K562 (cell line): ENCODE measurements around the gene STARD8. TPM values are rescaled to one million over a fixed set of nuclear protein-coding genes. Genes with fewer than 3 reads are reported as not detected.

ENCODE experiments used
- ATAC-seq: fragments of 200-7000 bp; cut with Tn5 transposase; 3 replicates; pipeline ENCODE4 v1.9.1; 2020; ENCODE audit warnings: moderate library complexity
- BruUV-seq: library from RNA; stranded (reverse); fragments of 400-500 nt; replicated peaks from 2 replicates; lab custom pipeline; 2021; lab: Mats Ljungman, UMichigan
- CTCF ChIA-PET: fragments of 300-600 bp; formaldehyde crosslinking; extraction: SDS; loops from one replicate; lab custom pipeline; 2021; ENCODE audit warnings: low intra/inter-chr PET ratio; lab: Yijun Ruan, JAX
- POLR2A ChIA-PET: fragments of 300-600, 350-650 bp; sonication (Branson Sonifier 250); formaldehyde crosslinking; extraction: SDS; loops from one replicate; lab custom pipeline; 2021; ENCODE audit warnings: antibody characterized with exemption, inconsistent platforms; lab: Yijun Ruan, JAX
- DNase-seq, 4 experiments: peaks; one replicate each; pipeline versions ENCODE4 v3.0.0 to v3.0.0-alpha.2; 2011 to 2018; ENCODE audit warnings: low spot score in 3 of 4, mixed read lengths in 3 of 4; ENCODE audit errors: extremely low read depth in 1 of 4
- FAIRE-seq: peaks from 2 replicates; lab custom pipeline; 2011; peaks lifted over from hg19 to GRCh38; lab: Jason Lieb, UNC
- H2AFZ ChIP-seq: 2 replicates; pipeline ENCODE4 v1.6.0; 2011; ENCODE audit warnings: low read depth, low read length, control low read depth, inconsistent platforms
- H3K27ac ChIP-seq: fragments of 200-600 bp; 3 replicates; pipeline ENCODE4 v1.8.0; 2011; ENCODE audit warnings: low read depth, mild to moderate bottlenecking, control low read depth, inconsistent platforms, low read length, moderate library complexity, mixed read lengths; ENCODE audit errors: extremely low read depth
- H3K27me3 ChIP-seq, 2 experiments: fragments of 300-600 bp in 1 of 2; 2 replicates in 1 of 2; 3 replicates in 1 of 2; pipeline versions ENCODE4 v1.6.0 to v1.8.0; 2011; ENCODE audit warnings: inconsistent platforms in 2 of 2, low read length in 2 of 2, mild to moderate bottlenecking in 1 of 2, mixed read lengths in 1 of 2, moderate library complexity in 1 of 2; ENCODE audit not compliant: control insufficient read depth in 2 of 2, insufficient read depth in 2 of 2
- H3K36me3 ChIP-seq: fragments of 300-600 bp; 3 replicates; pipeline ENCODE4 v1.8.0; 2011; ENCODE audit warnings: mild to moderate bottlenecking, low read length, inconsistent platforms; ENCODE audit not compliant: control insufficient read depth, insufficient read depth
- H3K4me1 ChIP-seq, 2 experiments: fragments of 200-600 bp in 1 of 2; replicated peaks in 1 of 2; 2 replicates in 1 of 2; 3 replicates in 1 of 2; pipeline versions ENCODE4 v1.5.1 to v1.8.0; 2011; ENCODE audit warnings: inconsistent platforms in 2 of 2, low read length in 2 of 2, mild to moderate bottlenecking in 1 of 2, mixed read lengths in 1 of 2, moderate library complexity in 1 of 2; ENCODE audit not compliant: control insufficient read depth in 2 of 2, insufficient read depth in 2 of 2
- H3K4me2 ChIP-seq: 2 replicates; pipeline ENCODE4 v1.6.1; 2011; ENCODE audit warnings: low read length, control low read depth, inconsistent platforms, mixed read lengths; ENCODE audit not compliant: insufficient read depth
- H3K4me3 ChIP-seq: fragments of 200-600 bp; sonication (generic), shearing (Covaris generic); 2 replicates; pipeline ENCODE4 v1.5.1; 2016; ENCODE audit warnings: control low read depth, inconsistent platforms
- H3K79me2 ChIP-seq: fragments of 200-600 bp; 3 replicates; pipeline ENCODE4 v1.8.0; 2011; ENCODE audit warnings: low read length, inconsistent platforms; ENCODE audit not compliant: control insufficient read depth, insufficient read depth
- H3K9ac ChIP-seq, 2 experiments: 2 replicates each; pipeline versions ENCODE4 v1.6.0 to v1.6.1; 2011; ENCODE audit warnings: low read depth in 2 of 2, low read length in 2 of 2, control low read depth in 1 of 2, inconsistent platforms in 1 of 2, mild to moderate bottlenecking in 1 of 2, mixed read lengths in 1 of 2; ENCODE audit not compliant: insufficient read depth in 1 of 2
- H3K9me1 ChIP-seq: one replicate; pipeline ENCODE4 v1.6.0; 2011; ENCODE audit warnings: inconsistent platforms, mild to moderate bottlenecking, low read length, moderate library complexity; ENCODE audit not compliant: control insufficient read depth, insufficient read depth
- H3K9me3 ChIP-seq: replicated peaks from 2 replicates; pipeline ENCODE4 v1.5.1; 2011; ENCODE audit warnings: low read depth, low read length, inconsistent platforms; ENCODE audit not compliant: control insufficient read depth, insufficient read depth
- H4K20me1 ChIP-seq: replicated peaks from 2 replicates; pipeline ENCODE4 v1.6.1; 2011; ENCODE audit warnings: low read length, inconsistent platforms, mixed read lengths; ENCODE audit not compliant: control insufficient read depth, insufficient read depth
- EZH2 ChIP-seq: IDR thresholded peaks from 2 replicates; pipeline ENCODE4 v1.6.1; 2012; ENCODE audit warnings: low read depth, mild to moderate bottlenecking, inconsistent platforms, low read length, borderline replicate concordance
- IFI16 ChIP-seq: fragments of 250-450 bp; sonication (Bioruptor Pico); IDR thresholded peaks from 2 replicates; pipeline ENCODE4 v2.1.2; 2022; ENCODE audit warnings: mild to moderate bottlenecking, inconsistent platforms
- KAT7 ChIP-seq: sonication (generic); formaldehyde crosslinking; IDR thresholded peaks from 2 replicates; pipeline ENCODE4 v1.8.0; 2022; ENCODE audit warnings: missing genetic modification reagents, mild to moderate bottlenecking, borderline replicate concordance
- MAZ ChIP-seq, 2 experiments: fragments of 450-650 bp in 1 of 2; sonication (generic) in 1 of 2; formaldehyde crosslinking; IDR thresholded peaks in 1 of 2; conservative IDR thresholded peaks in 1 of 2; 2 replicates each; pipeline versions ENCODE4 v1.4.0 to v1.5.0; 2020; ENCODE audit warnings: mild to moderate bottlenecking in 1 of 2, missing genetic modification reagents in 1 of 2
- POLR2G ChIP-seq: fragments of 200-400 bp; formaldehyde crosslinking; IDR thresholded peaks from 2 replicates; pipeline ENCODE4 v1.6.1; 2017; ENCODE audit warnings: low read depth, mild to moderate bottlenecking, antibody characterized with exemption, low read length, moderate library complexity
- RBM17 ChIP-seq: fragments of 200-400 bp; formaldehyde crosslinking; IDR thresholded peaks from 2 replicates; pipeline ENCODE4 v1.6.1; 2017; ENCODE audit warnings: low read depth, mild to moderate bottlenecking, low read length, borderline replicate concordance
- U2AF1 ChIP-seq: fragments of 200-400 bp; formaldehyde crosslinking; optimal IDR thresholded peaks from 2 replicates; pipeline ENCODE3; 2017; ENCODE audit warnings: mild to moderate bottlenecking, low read depth, low read length, moderate library complexity
- ZFX ChIP-seq: sonication (generic); formaldehyde crosslinking; IDR thresholded peaks from 2 replicates; pipeline ENCODE4 v1.8.0; 2022; ENCODE audit warnings: mild to moderate bottlenecking, missing genetic modification reagents, moderate library complexity
- ZNF75A ChIP-seq: fragments of 450-650 bp; formaldehyde crosslinking; IDR thresholded peaks from 2 replicates; pipeline ENCODE4 v1.4.0; 2020; ENCODE audit warnings: mild to moderate bottlenecking
- WGBS: fragments of 100-300 bp; shearing (Covaris generic); methylation state at CpG from one replicate; pipeline ENCODE4 v1.1.6; 2016; ENCODE audit warnings: low coverage, mixed read lengths; ENCODE audit not compliant: insufficient coverage; ENCODE audit errors: missing lambda C conversion rate; 5-methylcytosine and 5-hydroxymethylcytosine counted together
- in situ Hi-C: fragments of 300-500 bp; cut with MboI; formaldehyde crosslinking; loops from 4 replicates; pipeline ENCODE4 v1.15.0; 2018; ENCODE audit warnings: inconsistent platforms, mixed read lengths
- intact Hi-C: fragments of 100-400 bp; cut with micrococcal nuclease; formaldehyde crosslinking; loops from 2 replicates; pipeline ENCODE4 v1.14.2; 2022
- polyA plus RNA-seq, 8 experiments: library from polyadenylated mRNA; depleted of rRNA in 4 of 8; stranded (reverse) in 5 of 8; unstranded in 3 of 8; fragments of >200 nt; fragmentation: Nextera tagmentation in 2 of 8; fragmentation: Illumina TruSeq in 1 of 8; extraction: Ambion mirVana in 2 of 8; extraction: Trizol in 1 of 8; gene quantifications; 2 replicates each; pipeline versions ENCODE4 v1.2.1 to v1.2.3, GENCODE V29; 2011 to 2014; ENCODE audit warnings: inconsistent platforms in 1 of 8, missing spikeins in 1 of 8
- total RNA-seq, 7 experiments: library from RNA; depleted of rRNA in 6 of 7; stranded (reverse); fragments of >200 nt in 6 of 7; fragmentation: Illumina TruSeq in 2 of 7; extraction: Trizol in 2 of 7; gene quantifications; 2 replicates each; pipeline versions ENCODE4 v1.2.1 to v1.2.3, GENCODE V29; 2011 to 2021; ENCODE audit warnings: low replicate concordance in 1 of 7
- TF ChIP-seq, protein P1 (sequence below): fragments of 250-450 bp; sonication (Bioruptor Pico); IDR thresholded peaks from 2 replicates; pipeline ENCODE4 v1.8.0; 2021; ENCODE audit warnings: moderate library complexity, mild to moderate bottlenecking, inconsistent platforms
- TF ChIP-seq, protein P2 (sequence below): sonication (generic); formaldehyde crosslinking; IDR thresholded peaks from 2 replicates; pipeline ENCODE4 v1.9.0; 2022; ENCODE audit warnings: mild to moderate bottlenecking, missing genetic modification reagents

The STARD8 gene
- total and polyA plus RNA-seq, 9 of the 15 experiments (the other 6 are each of a cell fraction or from before 2014, with no cell fraction given): 1.6 to 35.0 (median 15.9) TPM

DNA sequence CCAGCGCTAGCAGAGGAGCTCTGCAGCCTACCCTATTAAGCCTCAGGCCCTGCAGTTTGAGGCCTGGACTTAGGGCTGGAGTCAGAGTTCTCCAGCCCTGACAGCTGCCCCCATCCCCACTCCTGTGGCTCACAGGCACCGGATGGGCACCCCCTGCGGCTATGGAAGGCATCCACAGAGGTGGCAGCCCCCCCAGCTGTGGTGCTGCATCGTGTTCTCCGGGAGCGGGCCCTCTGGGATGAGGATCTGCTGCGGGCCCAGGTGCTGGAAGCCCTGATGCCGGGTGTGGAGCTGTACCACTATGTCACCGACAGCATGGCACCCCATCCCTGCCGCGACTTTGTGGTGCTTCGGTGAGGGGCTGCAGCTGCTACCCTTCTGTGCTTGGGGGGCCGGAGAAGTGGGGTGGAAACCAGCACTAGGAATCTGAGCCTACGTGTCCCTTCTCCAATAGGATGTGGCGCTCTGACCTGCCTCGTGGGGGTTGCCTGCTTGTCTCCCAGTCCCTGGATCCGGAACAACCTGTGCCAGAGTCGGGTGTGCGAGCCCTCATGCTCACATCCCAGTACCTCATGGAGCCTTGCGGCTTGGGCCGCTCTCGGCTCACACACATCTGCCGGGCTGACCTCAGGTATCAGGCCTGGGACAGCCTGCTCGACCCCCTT, 76.2 kb downstream of the STARD8 start:
- in situ Hi-C loops (loop anchor here (10.0 kb wide), 1 partner anchor 529 kb away; no protein-coding TSS in a partner anchor), intact Hi-C loops (no loop called here)
- BruUV-seq: no TSS peak

DNA sequence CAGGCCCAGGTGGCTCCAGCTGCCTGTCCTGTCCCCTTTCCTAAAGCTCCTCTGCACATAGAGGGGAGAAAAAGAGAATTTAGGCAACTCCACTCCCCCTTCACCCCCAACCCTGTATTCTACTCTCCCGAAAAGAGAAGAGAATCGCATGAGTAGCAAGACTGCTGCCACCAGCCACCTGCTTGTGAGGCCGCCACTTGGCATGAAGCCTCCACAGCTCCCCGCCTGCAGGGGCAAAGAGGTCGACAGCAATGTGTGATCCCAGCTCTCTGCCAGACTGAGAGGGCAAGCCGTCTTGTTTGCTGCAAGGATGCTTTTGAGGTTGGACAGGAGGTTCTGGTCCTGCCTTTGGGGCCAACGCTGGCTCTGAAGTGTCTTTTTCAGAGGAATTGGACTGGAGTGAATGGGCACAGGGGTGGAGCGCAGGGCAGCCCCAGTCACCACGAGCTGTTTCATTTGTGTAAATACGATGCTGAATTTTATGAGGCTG, 77.1 kb downstream of the STARD8 start:
- ChIA-PET POLR2A (no interaction called here), CTCF (no interaction called here)
- FAIRE-seq (no peak), DNase-seq (no peak), ATAC-seq (no peak)
- WGBS: 56% methylated on average over 4 of the region's 10 CpGs
- H3K4me3 ChIP-seq: no peak overlapping the region
- no peaks in the 10 kb centered on the region for H3K9me3 ChIP-seq
- no peaks in the 10 kb centered on the region for H3K27me3 ChIP-seq
- no peak overlapping the region for H3K27ac ChIP-seq
- in situ Hi-C loops (loop anchor here (10.0 kb wide), 1 partner anchor 530 kb away; no protein-coding TSS in a partner anchor), intact Hi-C loops (no loop called here)
- no TSS peak for BruUV-seq
- TF ChIP-seq KAT7 (CRISPR knock-in tag) (no peak), ZNF75A (CRISPR knock-in tag) (no peak), ZFX (CRISPR knock-in tag) (no peak), RBM17 (no peak), MAZ (CRISPR knock-in tag; conservative IDR thresholded peaks at IDR 0.05 in 1 of 2, IDR thresholded peaks at IDR 0.05 in 1 of 2) (no peak), EZH2 (no peak), IFI16 (CRISPR knock-in tag) (no peak)
- TF ChIP-seq, protein P1, sequence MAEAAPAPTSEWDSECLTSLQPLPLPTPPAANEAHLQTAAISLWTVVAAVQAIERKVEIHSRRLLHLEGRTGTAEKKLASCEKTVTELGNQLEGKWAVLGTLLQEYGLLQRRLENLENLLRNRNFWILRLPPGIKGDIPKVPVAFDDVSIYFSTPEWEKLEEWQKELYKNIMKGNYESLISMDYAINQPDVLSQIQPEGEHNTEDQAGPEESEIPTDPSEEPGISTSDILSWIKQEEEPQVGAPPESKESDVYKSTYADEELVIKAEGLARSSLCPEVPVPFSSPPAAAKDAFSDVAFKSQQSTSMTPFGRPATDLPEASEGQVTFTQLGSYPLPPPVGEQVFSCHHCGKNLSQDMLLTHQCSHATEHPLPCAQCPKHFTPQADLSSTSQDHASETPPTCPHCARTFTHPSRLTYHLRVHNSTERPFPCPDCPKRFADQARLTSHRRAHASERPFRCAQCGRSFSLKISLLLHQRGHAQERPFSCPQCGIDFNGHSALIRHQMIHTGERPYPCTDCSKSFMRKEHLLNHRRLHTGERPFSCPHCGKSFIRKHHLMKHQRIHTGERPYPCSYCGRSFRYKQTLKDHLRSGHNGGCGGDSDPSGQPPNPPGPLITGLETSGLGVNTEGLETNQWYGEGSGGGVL (CRISPR knock-in tag): no peak
- TF ChIP-seq, protein P2, sequence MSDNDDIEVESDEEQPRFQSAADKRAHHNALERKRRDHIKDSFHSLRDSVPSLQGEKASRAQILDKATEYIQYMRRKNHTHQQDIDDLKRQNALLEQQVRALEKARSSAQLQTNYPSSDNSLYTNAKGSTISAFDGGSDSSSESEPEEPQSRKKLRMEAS (CRISPR knock-in tag): no peak
- H3K9ac ChIP-seq: no peak overlapping the region
- H3K9me1 ChIP-seq: no peaks in the 10 kb centered on the region
- H3K4me1 ChIP-seq: no peaks in the 10 kb centered on the region
- no peak overlapping the region for H3K4me2 ChIP-seq
- peaks cover 55% of the 10 kb centered on the region; the same call in 2 of the 3 replicates for H3K36me3 ChIP-seq
- peaks cover 19% of the 10 kb centered on the region for H4K20me1 ChIP-seq
- H3K79me2 ChIP-seq: no peaks in the 10 kb centered on the region
- no peak overlapping the region for H2AFZ ChIP-seq

More for the DNA sequence above, 76.2 kb downstream of the STARD8 start:
- ChIA-PET CTCF (no interaction called here), POLR2A (no interaction called here)
- Histone ChIP-seq H3K4me3 (no peak overlapping the region), H3K9ac (no peak overlapping the region), H3K27ac (no peak overlapping the region), H3K36me3 (peaks cover 65% of the 10 kb centered on the region; the same call in 2 of the 3 replicates), H3K27me3 (no peaks in the 10 kb centered on the region), H3K4me2 (no peak overlapping the region), H3K9me3 (no peaks in the 10 kb centered on the region), H2AFZ (no peak overlapping the region), H4K20me1 (peaks cover 26% of the 10 kb centered on the region), H3K4me1 (0 out of 5 replicates have a peak, but pooled peaks cover 0 to 4% of the 10 kb centered on the region in 2 experiments), H3K9me1 (no peaks in the 10 kb centered on the region), H3K79me2 (no peaks in the 10 kb centered on the region)
- FAIRE-seq: no peak
- DNase-seq: no peak
- WGBS: 56% methylated on average over 10 of the region's 24 CpGs
- TF ChIP-seq U2AF1: no peak
- TF ChIP-seq POLR2G: peak; percentile 31; the same call in 1 of the 2 replicates
- no peak for ATAC-seq
